Adrenal gland (tissue), 12 donors: ENCODE data around the gene GSTM3. TPM values are rescaled to one million over a fixed set of nuclear protein-coding genes. Genes with fewer than 3 reads are reported as not detected.

Experiments
- DNase-seq, 7 donors: peaks; one replicate each; pipeline ENCODE4 v3.0.0-alpha.2; 2019 to 2020
- H3K27ac ChIP-seq, 5 donors: fragments of 200-600 bp; sonication (generic) in 4 of 5; 1 replicate in 3 of 5; 2 replicates in 2 of 5; pipeline versions ENCODE4 v1.5.1 to v1.8.0; 2016 to 2020; ENCODE audit warnings: mild to moderate bottlenecking in 1 of 5
- H3K27me3 ChIP-seq: fragments of 200-600 bp; 2 replicates; pipeline ENCODE4 v1.8.0; 2021
- H3K36me3 ChIP-seq, 2 donors: fragments of 200-600 bp; replicated peaks in 1 of 2; 1 replicate in 1 of 2; 2 replicates in 1 of 2; pipeline versions ENCODE4 v1.5.1 to v1.8.0; 2018 to 2022
- H3K4me1 ChIP-seq, 2 donors: fragments of 200-600 bp; replicated peaks in 1 of 2; 1 replicate in 1 of 2; 2 replicates in 1 of 2; pipeline versions ENCODE4 v1.5.1 to v1.8.0; 2018 to 2021
- H3K4me3 ChIP-seq, 4 donors: fragments of 200-600 bp; sonication (generic) in 3 of 4; one replicate each; pipeline ENCODE4 v1.5.1; 2016 to 2018
- H3K9me3 ChIP-seq, 3 donors: fragments of 200-600 bp; sonication (generic) in 1 of 3; replicated peaks in 1 of 3; 1 replicate in 2 of 3; 2 replicates in 1 of 3; pipeline versions ENCODE4 v1.5.1 to v1.8.0; 2016 to 2021
- CTCF ChIP-seq, 6 experiments: fragments of 450-650 bp in 4 of 6; fragments of 200-600 bp in 2 of 6; sonication (generic) in 1 of 6; IDR thresholded peaks; 1 replicate in 5 of 6; 2 replicates in 1 of 6; pipeline versions ENCODE4 v1.5.1 to v1.8.0; 2016 to 2021; ENCODE audit warnings: antibody characterized with exemption in 6 of 6, mild to moderate bottlenecking in 2 of 6, moderate library complexity in 1 of 6
- POLR2A ChIP-seq, 2 donors: fragments of 450-650 bp; IDR thresholded peaks; one replicate each; pipeline ENCODE4 v1.6.1; 2017; ENCODE audit warnings: antibody characterized with exemption in 2 of 2, mild to moderate bottlenecking in 2 of 2, moderate library complexity in 1 of 2
- WGBS, 4 donors: extraction: QIAGEN DNeasy Blood & Tissue Kit in 2 of 4; methylation state at CpG; one replicate each; pipeline versions ENCODE4 v1.1.5 to v1.1.7; 2013 to 2017; 5-methylcytosine and 5-hydroxymethylcytosine counted together
- intact Hi-C, 2 donors: fragments of 100-400 bp; cut with DNase I; formaldehyde crosslinking; loops; one replicate each; pipeline versions ENCODE4 v1.14.1 to v1.15.0; 2022 to 2023
- polyA plus RNA-seq, 3 donors: library from polyadenylated mRNA; stranded (reverse); fragments of 200-250 nt in 2 of 3; fragments of 350-450 nt in 1 of 3; fragmentation: Illumina TruSeq in 1 of 3; extraction: RNeasy Lipid Tissue Mini Kit (QIAGEN cat#74804) in 1 of 3; gene quantifications; one replicate each; pipeline ENCODE4 v1.2.3, GENCODE V29; 2013 to 2014
- total RNA-seq, 9 donors: library from RNA; depleted of rRNA in 4 of 9; stranded (reverse); fragments of >200 nt in 4 of 9; fragments of 120-200 nt in 1 of 9; fragmentation: NEBNext Ultra II Directional in 1 of 9; extraction: Animal tissue kit (Norgen Biotek cat#: 25700) in 1 of 9; gene quantifications; one replicate each; pipeline versions ENCODE4 v1.1.0 to v1.2.4, GENCODE V29; 2013 to 2023
- donor health status: healthy with polysubstance abuse.
- donor health status: Bipolar disorder and iron deficiency.
- donor health status: DM: yes; HTN: yes; CAD: no.
- donor health status: DM: no; HTN: no; CAD: no.
- donor health status: DM: no; HTN: no; CAD: no.
- donor health status: DM: yes; HTN: yes; CAD: no.

Gene GSTM3
- total and polyA plus RNA-seq, 12 donors = 14.5 to 117 (median 72.0) TPM

GRCh38 chr1:109754738-109755137, 13.9 kb upstream of the GSTM3 start:
- TF ChIP-seq POLR2A (IDR thresholded peaks at IDR 0.05) (no peak), CTCF (IDR thresholded peaks at IDR 0.05) (no peak)
- H3K9me3 ChIP-seq = no peaks in the 10 kb centered on the region

GRCh38 chr1:109751531-109752260, 10.9 kb upstream of the GSTM3 start:
- Histone ChIP-seq H3K4me3 (no peak overlapping the region), H3K27ac (no peak overlapping the region), H3K36me3 (no peaks in the 10 kb centered on the region), H3K9me3 (no peaks in the 10 kb centered on the region), H3K27me3 (no peaks in the 10 kb centered on the region), H3K4me1 (no peaks in the 10 kb centered on the region)
- 88 to 96% (median 91%) methylated on average over 12 of the region's 12 CpGs for WGBS, 4 donors
- peak in 2 of 7 donors; percentile 4 to 33 for DNase-seq
- intact Hi-C loops = no loop called here
- TF ChIP-seq CTCF (IDR thresholded peaks at IDR 0.05) (no peak), POLR2A (IDR thresholded peaks at IDR 0.05) (no peak)

More at GRCh38 chr1:109754738-109755137, 13.9 kb upstream of the GSTM3 start:
- H3K27ac ChIP-seq = no peak overlapping the region
- no peaks in the 10 kb centered on the region for H3K36me3 ChIP-seq
- no peak for DNase-seq
- intact Hi-C loops = no loop called here
- no peak overlapping the region for H3K4me3 ChIP-seq
- no peaks in the 10 kb centered on the region for H3K4me1 ChIP-seq
- WGBS, 4 donors = 74 to 81% (median 78%) methylated on average over 2 of the region's 2 CpGs
- no peaks in the 10 kb centered on the region for H3K27me3 ChIP-seq

- H3K27ac ChIP-seq = no peak overlapping the region
- no peak overlapping the region for H3K4me3 ChIP-seq
- H3K9me3 ChIP-seq = no peaks in the 10 kb centered on the region
- H3K36me3 ChIP-seq = no peaks in the 10 kb centered on the region
- TF ChIP-seq POLR2A (IDR thresholded peaks at IDR 0.05) = no peak
- TF ChIP-seq CTCF (IDR thresholded peaks at IDR 0.05) = no peak
- 83 to 95% (median 89%) methylated on average over 6 of the region's 6 CpGs for WGBS, 4 donors
- H3K4me1 ChIP-seq = no peaks in the 10 kb centered on the region
- DNase-seq = no peak
- intact Hi-C loops = no loop called here
- H3K27me3 ChIP-seq = no peaks in the 10 kb centered on the region
These were observed 10.1 kb upstream of the GSTM3 start for GRCh38 chr1:109750920-109751319.

- Histone ChIP-seq H3K36me3 (no peaks in the 10 kb centered on the region), H3K9me3 (no peaks in the 10 kb centered on the region), H3K4me1 (no peaks in the 10 kb centered on the region), H3K27ac (no peak overlapping the region), H3K4me3 (no peak overlapping the region), H3K27me3 (no peaks in the 10 kb centered on the region)
- intact Hi-C loops = no loop called here
- TF ChIP-seq CTCF (IDR thresholded peaks at IDR 0.05) (no peak), POLR2A (IDR thresholded peaks at IDR 0.05) (no peak)
- 88 to 95% (median 93%) methylated on average over 9 to 11 of the region's 11 CpGs for WGBS, 4 donors
- DNase-seq = peak in 2 of 7 donors; percentile 7 to 28
These were observed 9.5 kb upstream of the GSTM3 start for GRCh38 chr1:109750241-109750882.
